Kidney (tissue), 22 donors: ENCODE results near the gene CALU. TPM values are rescaled to one million over a fixed set of nuclear protein-coding genes. Genes with fewer than 3 reads are reported as not detected.
A peak's percentile ranks its signal among the peaks of the same experiment; 100 is the strongest.

Source experiments
- DNase-seq, 5 donors: peaks; one replicate each; pipeline ENCODE4 v3.0.0-alpha.2; 2013 to 2020
- FAIRE-seq: peaks from 2 replicates; lab custom pipeline; 2012; peaks lifted over from hg19 to GRCh38; lab: Jason Lieb, UNC
- H3K27ac ChIP-seq, 2 donors: one replicate each; pipeline ENCODE4 v1.7.0; 2013; ENCODE audit warnings: low read depth in 2 of 2, low read length in 2 of 2, inconsistent platforms in 1 of 2
- H3K27me3 ChIP-seq: one replicate; pipeline ENCODE4 v1.7.1; 2013; ENCODE audit warnings: low read length, inconsistent platforms; ENCODE audit not compliant: control insufficient read depth, insufficient read depth
- H3K36me3 ChIP-seq, 3 donors: one replicate each; pipeline versions ENCODE4 v1.7.0 to v1.7.1; 2013; ENCODE audit warnings: low read length in 3 of 3, control low read depth in 1 of 3, inconsistent platforms in 1 of 3; ENCODE audit not compliant: insufficient read depth in 3 of 3, control insufficient read depth in 2 of 3
- H3K4me1 ChIP-seq, 3 donors: one replicate each; pipeline versions ENCODE4 v1.7.0 to v1.7.1; 2013; ENCODE audit warnings: low read length in 3 of 3, inconsistent platforms in 1 of 3, low read depth in 1 of 3; ENCODE audit not compliant: control insufficient read depth in 2 of 3, insufficient read depth in 2 of 3
- H3K4me3 ChIP-seq, 3 donors: one replicate each; pipeline versions ENCODE4 v1.7.0 to v1.8.1; 2013; ENCODE audit warnings: low read length in 3 of 3, control low read depth in 1 of 3, inconsistent platforms in 1 of 3
- H3K9ac ChIP-seq, 3 donors: one replicate each; pipeline versions ENCODE4 v1.7.0 to v1.7.1; 2013; ENCODE audit warnings: low read length in 3 of 3, control low read depth in 1 of 3, inconsistent platforms in 1 of 3
- H3K9me3 ChIP-seq, 3 donors: one replicate each; pipeline versions ENCODE4 v1.7.0 to v1.7.1; 2013; ENCODE audit warnings: low read length in 3 of 3, control low read depth in 1 of 3, inconsistent platforms in 1 of 3; ENCODE audit not compliant: control insufficient read depth in 2 of 3, insufficient read depth in 1 of 3
- intact Hi-C: fragments of 100-400 bp; cut with DNase I; formaldehyde crosslinking; loops from one replicate; pipeline ENCODE4 v1.11.1; 2022
- long read RNA-seq, 10 donors: library from polyadenylated mRNA in 1 of 10; unstranded in 1 of 10; transcript quantifications; one replicate each; pipeline ENCODE4 v2.0.0 and lab custom pipeline, GENCODE V29; 2021 to 2026
- polyA plus RNA-seq: library from polyadenylated mRNA; stranded (reverse); fragments of 350-450 nt; fragmentation: Illumina TruSeq; extraction: RNeasy Lipid Tissue Mini Kit (QIAGEN cat#74804); gene quantifications from one replicate; pipeline ENCODE4 v1.2.3, GENCODE V29; 2014; ENCODE audit warnings: low read depth, low replicate concordance; ENCODE audit not compliant: insufficient read depth
- total RNA-seq: library from RNA; stranded (reverse); fragmentation: NEBNext Ultra II Directional; extraction: Animal tissue kit (Norgen Biotek cat#: 25700); gene quantifications from one replicate; pipeline ENCODE4 v1.2.1, GENCODE V29; 2021
- TF ChIP-seq, protein P1 (sequence below): IDR thresholded peaks from 3 replicates; pipeline ENCODE4 v1.5.1; 2012; ENCODE audit warnings: mild to moderate bottlenecking, moderate library complexity, borderline replicate concordance; ENCODE audit not compliant: insufficient read depth; ENCODE audit errors: extremely low read depth
- donor health status: control.
- donor health status: control.
- donor health status: control.
- donor health status: control.
- donor health status: control.
- donor health status: DM: yes; HTN: yes; CAD: no.
- donor health status: Normal renal cell carcinoma (clear cell type).

Gene CALU
- total RNA-seq, result 75.1 TPM
- polyA plus RNA-seq, result 32.9 TPM
- long read RNA-seq, donor 1, transcript CALU-201 (7 exons, 3,357 nt), result major isoform, 35 of 47 reads
- long read RNA-seq, donor 1, transcript CALU-202 (7 exons, 2,438 nt), result minor isoform, 5 of 47 reads
- long read RNA-seq, donor 1, partial matches to known transcripts, result 6 of 47 reads
- long read RNA-seq, donor 1, other reads (novel, unspliced or antisense), result 0 of 47 reads
- long read RNA-seq, donor 2, full-length matches to known transcripts, result 58 of 79 reads
- long read RNA-seq, donor 2, partial matches to known transcripts, result 21 of 79 reads
- long read RNA-seq, donor 2, other reads (novel, unspliced or antisense), result 0 of 79 reads
- long read RNA-seq, donor 3, transcript CALU-201 (7 exons, 3,357 nt), result major isoform, 40 of 179 reads
- long read RNA-seq, donor 3, transcript CALU-202 (7 exons, 2,438 nt), result minor isoform, 9 of 179 reads
- long read RNA-seq, donor 3, partial matches to known transcripts, result 129 of 179 reads
- long read RNA-seq, donor 3, other reads (novel, unspliced or antisense), result 0 of 179 reads
- long read RNA-seq, donor 4, transcript CALU-201 (7 exons, 3,357 nt), result major isoform, 51 of 66 reads
- long read RNA-seq, donor 4, partial matches to known transcripts, result 13 of 66 reads
- long read RNA-seq, donor 4, other reads (novel, unspliced or antisense), result 0 of 66 reads
- long read RNA-seq, donor 5, result 0 reads
- long read RNA-seq, donor 6, transcript CALU-201 (7 exons, 3,357 nt), result major isoform, 54 of 73 reads
- long read RNA-seq, donor 6, partial matches to known transcripts, result 18 of 73 reads
- long read RNA-seq, donor 6, other reads (novel, unspliced or antisense), result 0 of 73 reads
- long read RNA-seq, donor 7, full-length matches to known transcripts, result 120 of 137 reads
- long read RNA-seq, donor 7, partial matches to known transcripts, result 1 of 137 reads
- long read RNA-seq, donor 7, other reads (novel, unspliced or antisense), result 16 of 137 reads
- long read RNA-seq, donor 8, transcript CALU-201 (7 exons, 3,357 nt), result major isoform, 26 of 38 reads
- long read RNA-seq, donor 8, partial matches to known transcripts, result 8 of 38 reads
- long read RNA-seq, donor 8, other reads (novel, unspliced or antisense), result 0 of 38 reads
- long read RNA-seq, donor 9, transcript CALU-201 (7 exons, 3,357 nt), result major isoform, 11 of 23 reads
- long read RNA-seq, donor 9, partial matches to known transcripts, result 10 of 23 reads
- long read RNA-seq, donor 9, other reads (novel, unspliced or antisense), result 0 of 23 reads
- long read RNA-seq, donor 10, transcript CALU-201 (7 exons, 3,357 nt), result major isoform, 38 of 50 reads
- long read RNA-seq, donor 10, partial matches to known transcripts, result 10 of 50 reads
- long read RNA-seq, donor 10, other reads (novel, unspliced or antisense), result 0 of 50 reads

DNA sequence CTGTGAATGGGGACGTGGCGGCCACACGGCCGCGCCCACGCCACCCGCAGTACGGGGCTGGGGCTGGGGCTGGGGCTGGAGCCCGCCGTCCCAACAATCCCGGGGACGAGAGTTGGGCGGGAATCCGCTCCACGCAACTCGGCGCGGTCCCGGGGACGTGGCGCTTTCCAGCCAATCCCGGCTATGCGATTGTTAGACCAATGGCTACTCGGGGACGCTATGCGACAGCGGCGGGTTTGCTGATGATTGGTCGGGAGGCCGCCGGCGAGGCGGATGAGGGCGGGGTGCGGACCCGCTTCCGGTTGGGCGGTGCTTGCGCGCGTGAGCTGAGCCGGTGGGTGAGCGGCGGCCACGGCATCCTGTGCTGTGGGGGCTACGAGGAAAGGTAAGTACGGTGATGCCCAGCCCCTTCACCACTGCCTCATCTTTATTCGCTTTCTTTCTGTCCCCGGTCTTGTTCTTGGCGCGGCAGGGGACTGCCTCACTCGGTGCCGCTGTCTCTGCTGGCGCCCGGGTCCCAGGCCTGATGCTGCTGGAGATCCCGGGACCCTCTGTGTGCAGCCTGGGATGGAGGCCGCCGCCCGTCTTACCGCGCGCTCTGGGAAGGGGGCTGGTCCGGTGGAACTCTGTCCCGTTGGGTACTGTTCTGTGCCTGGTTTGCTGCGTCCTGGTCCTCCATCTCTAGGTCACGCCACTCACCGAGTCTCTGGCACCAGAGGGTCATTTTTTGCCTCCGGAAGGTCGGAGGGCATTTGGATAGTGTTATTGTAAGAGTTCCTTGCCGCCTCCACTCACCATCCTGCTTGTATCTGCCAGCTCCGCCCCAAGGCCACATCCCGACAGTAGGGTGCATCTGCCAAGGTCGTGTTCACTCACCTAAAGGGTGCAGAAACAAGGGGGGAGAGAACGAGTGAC lies at the start of gene CALU:
TSS of gene CALU (plus strand) at position 312 of the 915 bp plus-strand sequence. CDS start 9,225 bp downstream, outside the sequence.
- TF ChIP-seq, protein P1, sequence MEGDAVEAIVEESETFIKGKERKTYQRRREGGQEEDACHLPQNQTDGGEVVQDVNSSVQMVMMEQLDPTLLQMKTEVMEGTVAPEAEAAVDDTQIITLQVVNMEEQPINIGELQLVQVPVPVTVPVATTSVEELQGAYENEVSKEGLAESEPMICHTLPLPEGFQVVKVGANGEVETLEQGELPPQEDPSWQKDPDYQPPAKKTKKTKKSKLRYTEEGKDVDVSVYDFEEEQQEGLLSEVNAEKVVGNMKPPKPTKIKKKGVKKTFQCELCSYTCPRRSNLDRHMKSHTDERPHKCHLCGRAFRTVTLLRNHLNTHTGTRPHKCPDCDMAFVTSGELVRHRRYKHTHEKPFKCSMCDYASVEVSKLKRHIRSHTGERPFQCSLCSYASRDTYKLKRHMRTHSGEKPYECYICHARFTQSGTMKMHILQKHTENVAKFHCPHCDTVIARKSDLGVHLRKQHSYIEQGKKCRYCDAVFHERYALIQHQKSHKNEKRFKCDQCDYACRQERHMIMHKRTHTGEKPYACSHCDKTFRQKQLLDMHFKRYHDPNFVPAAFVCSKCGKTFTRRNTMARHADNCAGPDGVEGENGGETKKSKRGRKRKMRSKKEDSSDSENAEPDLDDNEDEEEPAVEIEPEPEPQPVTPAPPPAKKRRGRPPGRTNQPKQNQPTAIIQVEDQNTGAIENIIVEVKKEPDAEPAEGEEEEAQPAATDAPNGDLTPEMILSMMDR, result no peak
- H3K9ac ChIP-seq, result peak within 1 kb of the TSS; percentile 92 to 100 (median 95)
- no peaks in the 10 kb centered on the region for H3K9me3 ChIP-seq
- DNase-seq, result peak; percentile 97 to 99 (median 98)
- peak within 1 kb of the TSS; percentile 96 to 98 (median 98) for H3K4me3 ChIP-seq
- intact Hi-C loops, result no loop called here
- H3K36me3 ChIP-seq, result no peaks in the 10 kb centered on the region
- H3K27ac ChIP-seq, result peak within 1 kb of the TSS; percentile 89 to 95
- FAIRE-seq, result peak; percentile 72
- H3K4me1 ChIP-seq, result peaks cover 2 to 17% (median 10%) of the 10 kb centered on the region in 3 donors
- H3K27me3 ChIP-seq, result no peaks in the 10 kb centered on the region

DNA sequence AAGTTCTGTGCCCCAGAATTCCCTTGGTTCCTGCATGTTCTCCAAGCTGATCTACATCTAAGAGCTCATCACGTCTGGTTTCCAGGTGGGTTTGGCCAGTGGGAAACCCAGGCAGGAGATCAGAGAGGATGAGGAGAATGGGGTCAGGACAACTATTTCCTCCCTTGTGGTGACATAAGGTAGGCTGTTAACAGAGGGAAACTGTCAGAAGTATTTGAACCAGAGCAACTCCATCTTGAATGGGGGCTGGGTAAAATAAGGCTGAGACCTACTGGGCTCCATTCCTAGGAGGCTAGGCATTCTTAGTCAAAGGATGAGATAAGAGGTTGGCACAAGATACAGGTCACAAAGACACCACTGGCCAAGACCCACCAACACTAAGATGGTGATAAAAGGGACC lies 47.9 kb upstream of the CALU start:
- Histone ChIP-seq H3K9ac (no peak overlapping the region), H3K27ac (no peak overlapping the region), H3K4me1 (no peaks in the 10 kb centered on the region), H3K4me3 (no peak overlapping the region), H3K9me3 (no peaks in the 10 kb centered on the region), H3K27me3 (no peaks in the 10 kb centered on the region), H3K36me3 (no peaks in the 10 kb centered on the region)
- no peak for FAIRE-seq
- intact Hi-C loops, result no loop called here
- TF ChIP-seq, protein P1, result no peak
- DNase-seq, result no peak
